ENCODE results near the gene C18orf63.

DNA sequence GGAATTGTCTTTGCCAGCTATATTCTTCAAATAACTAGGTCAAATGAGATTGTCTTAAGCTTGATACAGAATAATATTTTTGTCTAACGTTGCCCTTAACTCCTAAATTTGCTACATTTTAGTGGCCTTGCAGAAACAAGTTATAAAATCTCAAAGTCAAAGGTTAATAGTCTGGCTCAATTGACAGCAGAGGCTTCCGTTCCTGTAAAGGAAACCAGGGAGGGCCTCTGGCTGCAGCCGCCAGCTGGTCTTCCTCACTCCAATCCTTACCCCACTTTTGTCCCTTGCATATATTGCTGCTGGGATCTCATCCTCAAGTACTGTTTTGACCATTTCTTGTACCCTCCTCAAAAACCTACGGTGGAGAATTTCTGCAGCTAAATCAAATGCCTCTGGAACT is 40.9 kb upstream of the C18orf63 start:
- TF ChIP-seq, protein P1, sequence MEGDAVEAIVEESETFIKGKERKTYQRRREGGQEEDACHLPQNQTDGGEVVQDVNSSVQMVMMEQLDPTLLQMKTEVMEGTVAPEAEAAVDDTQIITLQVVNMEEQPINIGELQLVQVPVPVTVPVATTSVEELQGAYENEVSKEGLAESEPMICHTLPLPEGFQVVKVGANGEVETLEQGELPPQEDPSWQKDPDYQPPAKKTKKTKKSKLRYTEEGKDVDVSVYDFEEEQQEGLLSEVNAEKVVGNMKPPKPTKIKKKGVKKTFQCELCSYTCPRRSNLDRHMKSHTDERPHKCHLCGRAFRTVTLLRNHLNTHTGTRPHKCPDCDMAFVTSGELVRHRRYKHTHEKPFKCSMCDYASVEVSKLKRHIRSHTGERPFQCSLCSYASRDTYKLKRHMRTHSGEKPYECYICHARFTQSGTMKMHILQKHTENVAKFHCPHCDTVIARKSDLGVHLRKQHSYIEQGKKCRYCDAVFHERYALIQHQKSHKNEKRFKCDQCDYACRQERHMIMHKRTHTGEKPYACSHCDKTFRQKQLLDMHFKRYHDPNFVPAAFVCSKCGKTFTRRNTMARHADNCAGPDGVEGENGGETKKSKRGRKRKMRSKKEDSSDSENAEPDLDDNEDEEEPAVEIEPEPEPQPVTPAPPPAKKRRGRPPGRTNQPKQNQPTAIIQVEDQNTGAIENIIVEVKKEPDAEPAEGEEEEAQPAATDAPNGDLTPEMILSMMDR (IDR thresholded peaks at IDR 0.05; ENCODE audit: low read depth, low read length), result no peak
- TF ChIP-seq POLR2A (IDR thresholded peaks at IDR 0.05; ENCODE audit: extremely low read depth, insufficient read length) (no peak), MAX (IDR thresholded peaks at IDR 0.05; ENCODE audit: low read depth, low read length) (no peak), MYC (IDR thresholded peaks at IDR 0.05; ENCODE audit: low read depth, low read length) (no peak)

Data from NB4 (cell line).